ENCODE results near the gene BMI1.

DNA sequence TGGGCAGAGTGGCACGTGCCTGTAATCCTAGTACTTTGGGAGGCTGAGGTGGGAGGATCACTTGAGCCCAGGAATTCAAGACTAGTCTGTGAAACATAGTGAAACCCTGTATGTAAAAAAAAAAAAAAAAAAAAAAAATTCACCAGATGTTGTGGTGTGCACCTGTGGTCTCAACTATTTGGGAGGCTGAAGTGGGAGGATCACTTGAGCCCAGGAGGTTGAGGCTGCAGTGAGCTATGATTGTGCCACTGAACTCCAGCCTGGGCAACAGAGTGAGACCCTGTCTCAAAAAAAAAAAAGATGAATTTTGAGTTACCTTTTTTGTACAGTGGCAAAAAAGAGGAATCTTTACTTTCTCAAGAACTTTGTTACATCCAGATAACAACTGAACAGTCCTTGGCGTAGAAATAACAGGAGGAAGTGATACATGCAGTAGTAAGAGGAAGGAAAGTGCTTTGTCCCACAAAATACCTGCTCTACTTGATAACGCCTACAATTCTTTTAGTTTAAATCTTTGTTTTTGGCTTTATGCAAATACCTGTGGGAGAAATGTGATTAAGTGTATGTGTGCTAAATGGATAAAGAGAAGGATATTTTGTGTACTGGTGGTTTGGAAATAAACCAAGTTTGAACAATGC lies 53.7 kb downstream of the BMI1 start:
- TF ChIP-seq CTCF (IDR thresholded peaks at IDR 0.05) (no peak), POLR2A (IDR thresholded peaks at IDR 0.05) (no peak)

Data from Peyer's patch (tissue), 4 donors.